Stromal cell of bone marrow (primary cell): ENCODE measurements around the gene GPR32.
"Not testable (repeated sequence)": the region's sequence is repeated elsewhere in the genome, so short reads cannot be mapped to it uniquely, and the experiment has no call there.

Source experiments
- DNase-seq: peaks from one replicate; pipeline ENCODE4 v3.0.0-alpha.2; 2012; ENCODE audit warnings: low read depth

Gene GPR32

DNA sequence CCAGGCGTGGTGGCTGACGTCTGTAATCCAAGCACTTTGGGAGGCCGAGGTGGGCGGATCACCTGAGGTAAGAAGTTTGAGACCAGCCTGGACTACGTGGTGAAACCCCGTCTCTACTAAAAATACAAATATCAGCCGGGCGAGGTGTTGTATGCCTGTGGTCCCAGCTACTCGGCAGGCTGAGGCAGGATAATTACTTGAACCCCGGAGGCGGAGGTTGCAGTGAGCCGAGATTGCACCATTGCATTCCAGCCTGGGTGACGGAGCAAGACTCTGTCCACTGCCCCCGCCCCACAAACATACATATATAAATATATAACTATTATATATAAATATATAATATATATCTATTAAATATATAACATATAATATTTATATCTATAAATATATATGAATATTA lies 23.1 kb upstream of the GPR32 start:
- DNase-seq = not testable (repeated sequence)

DNA sequence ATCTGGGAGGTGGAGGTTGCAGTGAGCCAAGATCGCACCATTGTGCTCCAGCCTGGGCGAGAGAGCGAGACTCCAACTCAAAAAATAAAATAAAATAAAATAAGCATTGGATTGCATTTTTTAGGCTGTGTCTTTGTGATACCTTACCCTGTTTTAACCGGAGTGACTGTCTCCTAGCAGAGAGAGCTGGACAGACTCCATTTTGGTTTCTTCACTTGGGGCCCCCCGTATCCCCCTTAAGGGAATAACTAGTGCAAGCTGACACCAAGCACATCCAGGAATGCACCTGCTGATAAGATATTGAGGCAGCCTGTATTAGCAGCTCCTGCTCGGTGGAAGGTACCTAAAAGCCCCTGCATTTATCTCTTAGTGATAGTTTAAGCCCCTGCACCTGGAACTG lies 20.8 kb upstream of the GPR32 start:
- no peak for DNase-seq

DNA sequence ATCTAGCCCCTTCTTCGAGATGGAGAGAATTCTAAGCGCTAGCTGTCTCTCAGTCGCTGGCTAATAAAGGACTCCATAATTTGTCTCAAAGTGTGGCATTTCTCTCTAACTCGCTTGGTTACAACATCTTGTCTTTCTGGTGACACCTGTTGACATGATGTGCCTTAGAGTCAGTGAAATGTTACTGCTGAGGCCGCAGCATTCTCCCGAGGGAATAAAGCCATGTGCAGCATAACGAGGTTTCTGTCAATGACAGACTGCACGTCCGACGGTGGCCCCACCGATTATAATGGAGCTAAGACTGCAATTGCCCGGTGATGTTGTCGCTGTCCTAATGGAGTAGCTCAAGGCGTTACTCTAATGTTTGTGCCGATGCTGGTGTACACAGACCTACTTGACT lies 20.3 kb upstream of the GPR32 start:
- no peak for DNase-seq

DNA sequence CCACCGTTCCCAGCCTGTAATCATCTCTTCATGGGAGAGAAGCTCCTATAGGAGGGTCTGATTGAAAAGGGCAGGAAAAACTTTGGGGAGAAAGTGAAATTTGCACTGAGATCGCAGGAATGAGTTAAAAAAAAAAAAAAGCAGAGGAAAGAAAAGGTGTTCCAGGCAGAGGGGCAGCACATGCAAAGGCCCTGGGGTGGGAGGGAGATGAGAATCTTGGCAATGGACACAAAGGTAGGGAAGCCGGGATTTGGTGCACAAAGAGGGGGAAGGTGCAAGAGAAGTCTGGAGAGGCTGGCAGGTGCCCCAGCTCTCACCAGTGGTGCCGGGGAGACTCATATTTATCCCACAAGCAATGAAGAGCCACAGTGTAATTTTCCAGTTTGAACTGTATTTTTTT lies 16.4 kb upstream of the GPR32 start:
- no peak for DNase-seq

DNA sequence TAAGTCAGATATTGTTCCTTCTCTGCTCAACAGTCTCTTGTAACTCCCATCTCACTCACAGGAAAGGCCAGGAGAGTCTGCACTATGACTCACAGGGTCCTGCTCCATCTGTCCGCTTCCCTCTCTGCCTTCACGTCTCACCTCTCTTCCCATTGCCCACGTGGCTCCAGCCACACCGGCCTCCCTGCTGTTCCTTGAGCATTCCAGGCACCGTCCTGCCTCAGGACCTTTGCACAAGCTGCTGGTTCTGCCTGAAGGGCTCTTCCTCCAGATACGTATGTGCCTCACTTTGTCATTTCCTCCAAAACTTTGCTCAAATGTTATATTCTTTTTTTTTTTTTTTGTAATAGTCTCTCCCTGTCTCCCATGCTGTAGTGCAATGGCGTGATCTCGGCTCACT lies 14.0 kb upstream of the GPR32 start:
- DNase-seq = not testable (repeated sequence)

DNA sequence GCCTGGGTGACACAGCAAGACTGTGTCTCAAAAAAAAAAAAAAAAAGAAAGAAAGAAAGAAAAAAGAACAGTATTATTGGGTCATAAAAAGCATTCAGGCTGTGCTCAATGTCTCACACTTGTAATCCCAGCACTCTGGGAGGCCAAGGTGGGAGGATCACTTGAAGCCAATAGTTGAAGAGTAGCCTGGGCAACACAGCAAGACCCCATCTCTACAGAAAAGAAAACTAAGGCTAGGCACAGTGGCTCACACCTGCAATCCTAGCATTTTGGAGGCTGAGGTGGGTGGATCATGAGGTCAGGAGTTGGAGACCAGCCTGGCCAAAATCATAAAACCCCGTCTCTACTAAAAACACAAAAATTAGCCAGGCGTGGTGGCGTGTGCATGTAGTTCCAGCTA lies 12.6 kb upstream of the GPR32 start:
- not testable (repeated sequence) for DNase-seq

DNA sequence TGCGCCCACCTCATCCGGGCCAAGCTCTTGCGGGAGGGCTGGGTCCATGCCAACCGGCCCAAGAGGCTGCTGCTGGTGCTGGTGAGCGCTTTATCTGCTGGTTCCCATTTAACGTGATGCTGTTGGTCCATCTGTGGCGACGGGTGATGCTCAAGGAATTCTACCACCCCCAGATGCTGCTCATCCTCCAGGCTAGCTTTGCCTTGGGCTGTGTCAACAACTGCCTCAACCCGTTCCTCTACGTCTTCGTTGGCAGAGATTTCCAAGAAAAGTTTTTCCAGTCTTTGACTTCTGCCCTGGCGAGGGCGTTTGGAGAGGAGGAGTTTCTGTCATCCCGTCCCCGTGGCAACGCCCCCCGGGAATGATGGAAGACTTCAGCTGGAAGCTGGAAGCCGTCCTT lies 11.2 kb upstream of the GPR32 start:
- DNase-seq = not testable (repeated sequence)

DNA sequence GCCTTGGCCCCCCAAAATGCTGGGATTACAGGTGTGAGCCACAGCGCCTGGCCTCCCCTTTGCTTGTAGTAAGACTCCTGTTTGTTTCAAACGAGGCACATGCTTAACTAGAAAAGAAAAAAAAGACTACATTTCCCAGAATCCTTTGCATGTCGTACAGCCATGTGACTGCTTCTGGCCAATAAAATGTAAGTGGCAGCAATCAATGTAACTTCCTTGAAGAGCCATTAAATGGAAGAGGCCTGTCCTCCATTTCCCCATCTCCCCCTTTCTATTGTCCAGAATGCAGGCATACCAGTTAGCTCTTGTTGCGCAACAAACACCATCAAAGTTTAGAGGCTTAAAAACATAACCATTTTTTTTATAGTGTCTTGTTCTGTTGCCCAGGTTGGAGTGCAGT lies 10.4 kb upstream of the GPR32 start:
- DNase-seq = no peak

DNA sequence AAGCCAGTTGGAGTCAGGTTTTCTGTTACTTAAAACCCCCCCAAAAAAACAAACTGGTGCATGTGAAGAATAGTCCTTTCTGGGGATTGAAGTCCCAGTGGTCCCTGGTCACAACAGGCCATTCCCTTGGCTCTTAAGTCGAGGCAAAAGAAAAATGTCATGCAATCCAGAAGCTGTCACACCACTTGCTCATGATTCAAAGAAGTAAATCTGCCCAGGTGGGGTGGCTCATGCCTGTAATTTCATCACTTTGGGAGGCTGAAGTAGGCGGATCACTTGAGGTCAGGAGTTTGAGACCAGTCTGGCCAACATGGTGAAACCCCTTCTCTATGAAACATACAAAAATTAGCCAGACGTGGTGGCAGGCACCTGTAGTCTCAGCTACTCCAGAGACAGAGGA lies 8.8 kb upstream of the GPR32 start:
- not testable (repeated sequence) for DNase-seq

DNA sequence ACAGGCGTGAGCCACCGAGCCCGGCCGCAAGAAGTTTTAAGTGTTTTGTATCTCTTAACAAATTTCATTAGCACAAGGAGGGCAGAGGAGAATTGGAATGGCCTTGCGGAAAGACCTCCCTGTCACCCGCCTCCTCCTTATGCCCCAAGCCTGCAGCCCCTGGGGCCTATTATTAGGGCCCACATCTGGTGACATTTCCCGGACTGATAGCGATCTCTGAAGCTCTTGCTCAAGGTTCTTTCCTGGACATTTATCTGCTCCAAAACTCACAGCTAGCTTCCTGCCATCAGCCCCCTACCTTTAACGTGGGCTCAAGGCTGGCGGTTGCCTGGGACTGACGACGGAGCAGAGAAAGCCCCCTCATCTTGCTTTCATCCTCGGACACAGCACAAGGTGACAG lies 6.7 kb upstream of the GPR32 start:
- DNase-seq = not testable (repeated sequence)

DNA sequence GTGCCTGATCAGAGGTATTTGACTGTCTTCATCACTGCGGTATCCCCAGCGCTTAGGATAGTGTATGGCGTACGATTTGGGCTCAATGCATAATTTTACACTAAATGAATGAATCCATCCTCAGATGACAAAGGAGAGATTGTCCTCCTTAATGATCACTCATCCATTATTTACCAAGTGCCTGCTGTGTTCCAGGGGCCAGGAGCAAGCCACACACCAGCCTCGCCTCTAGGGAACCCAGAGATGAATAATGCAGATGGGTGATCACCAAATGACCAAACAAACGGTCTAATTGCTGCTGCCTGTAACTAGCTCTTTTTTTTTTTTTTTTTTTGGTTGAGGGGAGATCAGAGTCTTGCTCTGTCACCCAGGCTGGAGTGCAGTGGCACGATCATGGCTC lies 5.9 kb upstream of the GPR32 start:
- no peak for DNase-seq

DNA sequence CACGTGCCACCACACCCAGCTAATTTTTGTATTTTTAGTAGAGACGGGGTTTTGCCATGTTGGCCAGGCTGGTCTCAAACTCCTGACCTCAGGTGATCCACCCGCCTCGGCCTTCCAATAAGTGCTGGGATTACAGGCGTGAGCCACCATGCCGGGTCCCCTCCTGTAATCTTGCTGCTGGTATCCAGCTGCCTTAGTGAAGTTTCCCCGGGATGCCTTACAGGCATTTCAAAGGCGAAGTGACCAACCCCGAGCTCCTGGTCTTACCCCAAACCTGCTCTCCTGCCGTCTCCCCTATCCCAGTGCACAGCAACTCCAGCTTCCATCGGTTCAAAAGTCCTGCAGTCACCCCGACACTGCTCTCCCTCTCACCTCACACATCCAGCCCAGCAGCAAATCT lies 3.5 kb upstream of the GPR32 start:
- DNase-seq = not testable (repeated sequence)

DNA sequence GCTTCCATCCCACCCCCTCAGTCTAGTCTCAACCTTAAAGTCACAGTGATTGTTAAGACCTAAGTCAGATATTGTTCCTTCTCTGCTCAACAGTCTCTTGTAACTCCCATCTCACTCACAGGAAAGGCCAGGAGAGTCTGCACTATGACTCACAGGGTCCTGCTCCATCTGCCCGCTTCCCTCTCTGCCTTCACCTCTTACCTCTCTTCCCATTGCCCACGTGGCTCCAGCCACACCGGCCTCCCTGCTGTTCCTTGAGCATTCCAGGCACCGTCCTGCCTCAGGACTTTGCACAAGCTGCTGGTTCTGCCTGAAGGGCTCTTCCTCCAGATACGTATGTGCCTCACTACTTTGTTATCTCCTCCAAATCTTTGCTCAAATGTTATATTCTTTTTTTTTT lies 3.0 kb upstream of the GPR32 start:
- not testable (repeated sequence) for DNase-seq

DNA sequence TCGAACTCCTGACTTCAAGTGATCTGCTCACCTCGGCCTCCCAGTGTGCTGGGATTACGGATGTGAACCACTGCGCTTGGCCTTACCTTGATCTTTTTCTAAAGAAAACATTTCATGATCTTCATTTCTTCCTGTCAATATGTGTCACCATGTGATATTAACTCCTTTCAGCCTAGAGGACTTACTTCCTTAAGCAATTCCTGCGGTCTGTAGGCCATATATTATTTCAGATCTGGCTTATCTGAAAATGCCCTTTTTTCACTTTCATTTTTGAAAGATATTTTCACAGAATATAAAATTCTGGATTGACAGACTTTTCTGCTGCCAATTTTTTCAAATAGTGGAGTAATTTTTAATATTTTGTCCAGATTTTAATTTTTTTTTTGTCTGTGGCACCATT lies 2.0 kb upstream of the GPR32 start:
- no peak for DNase-seq

DNA sequence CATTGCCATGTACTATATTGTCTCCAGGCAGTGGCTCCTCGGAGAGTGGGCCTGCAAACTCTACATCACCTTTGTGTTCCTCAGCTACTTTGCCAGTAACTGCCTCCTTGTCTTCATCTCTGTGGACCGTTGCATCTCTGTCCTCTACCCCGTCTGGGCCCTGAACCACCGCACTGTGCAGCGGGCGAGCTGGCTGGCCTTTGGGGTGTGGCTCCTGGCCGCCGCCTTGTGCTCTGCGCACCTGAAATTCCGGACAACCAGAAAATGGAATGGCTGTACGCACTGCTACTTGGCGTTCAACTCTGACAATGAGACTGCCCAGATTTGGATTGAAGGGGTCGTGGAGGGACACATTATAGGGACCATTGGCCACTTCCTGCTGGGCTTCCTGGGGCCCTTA lies 624 bp downstream of the GPR32 start:
- no peak for DNase-seq

DNA sequence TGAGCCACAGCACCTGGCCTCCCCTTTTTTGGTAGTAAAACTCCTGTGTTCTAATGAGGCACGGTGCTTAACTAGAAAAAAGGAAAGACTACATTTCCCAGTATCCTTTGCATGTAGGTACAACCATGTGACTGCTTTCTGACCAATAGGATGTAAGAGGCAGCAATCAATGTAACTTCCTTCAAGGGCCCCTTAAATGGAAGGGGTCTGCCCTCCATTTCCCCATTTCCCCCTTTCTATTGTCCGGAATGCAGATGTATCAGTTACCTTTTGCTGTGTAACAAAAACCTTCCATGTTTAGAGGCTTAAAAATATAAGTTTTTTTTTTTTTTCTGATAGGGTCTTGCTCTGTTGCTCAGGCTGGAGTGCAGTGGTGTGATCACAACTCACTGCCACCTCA lies 2.2 kb downstream of the GPR32 start:
- no peak for DNase-seq

DNA sequence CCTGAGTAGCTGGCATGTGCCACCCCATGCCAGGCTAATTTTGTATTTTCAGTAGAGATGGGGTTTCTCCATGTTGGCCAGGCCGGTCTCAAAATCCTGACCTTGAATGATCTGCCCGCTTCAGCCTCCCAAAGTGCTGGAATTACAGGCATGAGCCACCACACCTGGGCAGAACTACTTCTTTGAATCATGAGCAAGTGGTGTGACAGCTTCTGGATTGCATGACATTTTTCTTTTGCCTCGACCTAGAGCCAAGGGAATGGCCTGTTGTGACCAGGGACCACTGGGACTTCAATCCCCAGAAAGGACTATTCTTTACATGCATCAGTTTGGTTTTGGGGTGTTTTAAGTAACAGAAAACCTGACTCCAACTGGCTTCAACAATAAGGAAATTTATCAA lies 2.6 kb downstream of the GPR32 start:
- not testable (repeated sequence) for DNase-seq

DNA sequence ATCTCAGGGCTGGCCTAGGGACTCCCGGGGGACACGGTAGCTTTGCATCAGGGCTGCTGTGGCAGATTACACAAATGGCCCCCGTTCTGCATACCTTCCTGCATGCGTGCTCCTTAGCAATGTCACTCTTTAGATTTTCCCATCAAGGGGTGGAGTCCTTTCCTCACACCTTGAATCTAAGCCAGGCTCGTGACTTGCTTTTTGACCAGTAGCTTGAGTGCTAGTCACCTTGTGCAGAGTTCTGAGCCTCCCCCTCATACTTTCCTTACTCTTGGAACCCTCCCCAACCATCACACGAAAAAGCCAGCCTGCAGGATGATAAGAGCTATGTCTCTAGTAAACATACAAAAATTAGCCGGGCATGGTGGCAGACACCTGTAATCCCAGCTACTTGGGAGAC lies 3.2 kb downstream of the GPR32 start:
- not testable (repeated sequence) for DNase-seq

DNA sequence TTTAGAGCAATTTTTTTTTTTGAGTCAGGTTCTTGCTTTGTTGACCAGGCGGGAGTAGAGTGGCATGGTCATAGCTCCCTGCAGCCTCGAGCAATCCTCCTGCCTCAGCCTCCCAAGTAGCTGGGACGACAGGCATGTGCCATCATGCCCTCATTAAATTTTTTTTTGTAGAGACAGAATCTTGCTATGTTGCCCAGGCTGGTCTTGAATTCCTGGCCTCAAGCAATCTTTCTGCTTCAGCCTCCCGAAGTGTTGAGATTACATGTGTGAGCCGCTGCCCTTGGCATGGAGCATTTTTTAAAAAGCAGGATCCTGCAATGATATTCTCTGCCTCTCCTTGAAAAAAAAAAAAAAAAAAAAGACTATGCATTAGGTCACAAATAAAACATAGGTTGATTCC lies 5.9 kb downstream of the GPR32 start:
- no peak for DNase-seq

DNA sequence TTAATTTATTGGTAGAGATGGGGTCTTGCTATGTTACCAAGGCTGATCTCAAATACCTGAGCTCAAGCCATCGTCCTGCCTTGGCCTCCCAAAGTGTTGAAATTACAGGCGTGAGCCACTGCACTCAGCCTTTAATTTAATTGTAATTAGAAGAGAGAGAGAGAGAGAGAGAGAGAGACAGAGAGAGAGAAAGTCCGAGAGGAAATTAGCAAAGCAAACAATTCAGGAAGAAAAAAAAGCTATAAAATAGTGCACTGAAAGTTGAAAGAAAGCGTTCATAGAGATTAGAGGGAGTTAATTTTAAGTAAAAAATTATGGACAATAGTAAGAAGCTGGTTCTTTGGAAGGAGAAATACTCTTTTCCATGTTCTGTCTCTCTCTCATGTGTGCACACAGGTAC lies 7.0 kb downstream of the GPR32 start:
- no peak for DNase-seq

DNA sequence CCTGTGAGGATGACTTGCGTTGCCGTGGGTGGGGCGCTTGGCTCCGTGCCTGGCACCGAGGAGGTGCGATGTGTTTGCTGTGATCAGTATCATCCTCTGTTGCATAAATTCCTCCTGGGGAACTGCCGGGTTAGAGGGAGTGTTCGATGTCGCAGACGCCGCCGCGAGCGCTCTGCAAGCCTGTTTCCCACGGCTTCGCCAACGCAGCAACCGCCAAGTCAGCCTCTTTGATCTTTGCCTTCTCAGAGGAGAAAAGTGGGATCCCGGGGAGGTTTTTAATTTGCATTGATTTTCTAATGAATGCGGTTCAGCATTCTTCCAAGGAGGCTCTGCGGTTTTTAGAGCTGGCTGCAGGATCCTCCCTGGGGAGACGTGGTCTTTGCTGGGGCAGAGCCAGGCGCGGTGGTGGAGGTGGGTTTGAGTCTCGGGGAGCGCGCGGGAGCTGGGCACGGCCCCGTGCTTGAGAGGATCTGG lies 7.6 kb downstream of the GPR32 start:
- no peak for DNase-seq

DNA sequence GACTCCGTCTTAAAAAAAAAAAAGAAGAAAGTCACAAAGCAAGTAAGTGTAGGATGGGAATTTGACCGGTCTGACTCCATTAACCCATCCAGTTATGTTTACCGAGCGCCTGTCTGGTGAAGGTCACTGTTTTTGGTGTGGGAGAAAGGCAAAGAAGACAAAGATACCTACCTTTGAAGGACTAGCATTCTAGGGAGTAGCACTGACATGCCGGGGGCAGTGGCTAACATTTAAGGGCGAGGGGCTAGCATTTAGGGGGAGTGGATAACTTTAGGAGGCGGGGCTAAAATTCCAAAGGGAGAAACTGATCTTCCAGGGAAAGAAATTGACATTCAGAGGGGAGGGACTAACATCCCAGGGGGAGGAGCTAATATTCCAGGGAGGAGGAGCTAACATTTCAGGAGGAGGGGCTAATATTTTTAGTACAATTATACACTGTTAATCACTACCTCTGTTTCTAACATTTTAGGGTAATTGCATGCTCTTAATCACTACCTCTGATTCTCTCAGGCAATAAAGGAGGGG lies 8.7 kb downstream of the GPR32 start:
- DNase-seq = no peak

DNA sequence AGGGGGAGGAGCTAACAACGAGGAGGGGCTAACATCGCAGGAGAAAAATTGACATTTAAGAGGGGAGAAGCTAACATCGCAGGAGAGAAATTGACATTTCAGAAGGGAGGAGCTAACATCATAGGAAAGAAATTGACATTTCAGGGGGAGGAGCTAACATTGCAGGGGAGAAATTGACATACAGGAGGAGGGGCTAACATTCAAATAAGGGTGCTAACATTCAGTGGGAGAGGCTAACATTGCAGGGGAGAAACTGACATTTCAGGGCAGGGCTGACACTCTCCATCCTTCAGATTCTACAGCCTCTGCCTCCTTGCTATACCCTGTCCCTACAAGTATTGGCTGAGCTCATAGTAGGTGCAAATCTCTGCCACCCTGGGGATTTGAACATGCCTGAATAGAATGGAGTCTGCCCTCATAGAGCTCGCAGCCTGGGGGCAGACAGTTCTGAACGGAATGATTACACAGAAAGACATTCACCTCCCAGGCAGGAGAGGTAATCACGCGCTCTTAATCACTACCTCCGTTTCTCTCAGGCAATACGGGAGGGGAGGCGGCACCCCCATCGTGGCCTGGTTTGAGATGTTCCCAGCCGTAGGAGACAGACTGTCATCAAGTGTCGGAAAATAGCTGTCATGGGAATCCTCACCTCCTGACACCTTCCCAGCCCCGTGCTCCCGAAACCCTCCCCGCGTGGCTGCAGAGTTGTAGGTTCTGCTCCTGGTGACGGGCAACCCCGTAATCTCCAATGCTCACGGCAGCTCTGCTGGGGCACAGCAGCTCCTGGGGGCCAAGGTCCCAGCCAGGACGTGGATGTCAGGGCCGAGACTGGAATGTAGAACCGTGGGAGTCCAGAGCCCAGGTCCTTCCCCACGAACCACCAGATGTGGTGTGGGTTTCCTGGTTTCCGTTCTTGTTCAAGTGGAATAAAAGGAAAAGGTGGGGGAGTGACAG lies 9.5 kb downstream of the GPR32 start:
- no peak for DNase-seq
